Measurements from ENCODE around the gene DSEL.
A peak's percentile ranks its signal among the peaks of the same experiment; 100 is the strongest.

Gene DSEL

GRCh38 chr18:67516539-67517443 lies at the start of gene DSEL:
DSEL (minus strand) TSS chr18:67516720; CDS start chr18:67514608, 2,112 bp downstream.
- DNase-seq (ENCODE audit: low spot score) = peak; percentile 94

GRCh38 chr18:67553437-67553836 lies 36.9 kb upstream of the DSEL start:
- DNase-seq (ENCODE audit: low spot score) = no peak

GRCh38 chr18:67550872-67551520 lies 34.5 kb upstream of the DSEL start:
- peak; percentile 66 for DNase-seq (ENCODE audit: low spot score)

GRCh38 chr18:67549946-67550345 lies 33.4 kb upstream of the DSEL start:
- DNase-seq (ENCODE audit: low spot score) = no peak

GRCh38 chr18:67545681-67546080 lies 29.2 kb upstream of the DSEL start:
- no peak for DNase-seq (ENCODE audit: low spot score)

- DNase-seq (ENCODE audit: low spot score) = no peak
Observed at GRCh38 chr18:67540559-67540958, 24.0 kb upstream of the DSEL start.

- DNase-seq (ENCODE audit: low spot score) = no peak
Observed at GRCh38 chr18:67531929-67532328, 15.4 kb upstream of the DSEL start.

GRCh38 chr18:67525328-67526099 lies 9.0 kb upstream of the DSEL start:
- DNase-seq (ENCODE audit: low spot score) = peak; percentile 96

GRCh38 chr18:67520351-67520921 lies 3.9 kb upstream of the DSEL start:
- DNase-seq (ENCODE audit: low spot score) = no peak

GRCh38 chr18:67519592-67519991 lies 3.1 kb upstream of the DSEL start:
- DNase-seq (ENCODE audit: low spot score) = no peak

- DNase-seq (ENCODE audit: low spot score) = no peak
Observed at GRCh38 chr18:67518566-67518965, 2.0 kb upstream of the DSEL start.

- DNase-seq (ENCODE audit: low spot score) = no peak
Observed at GRCh38 chr18:67517444-67517765, 885 bp upstream of the DSEL start.

GRCh38 chr18:67515942-67516538 lies 480 bp downstream of the DSEL start:
- peak; percentile 90 for DNase-seq (ENCODE audit: low spot score)

- peak; percentile 10 for DNase-seq (ENCODE audit: low spot score)
Observed at GRCh38 chr18:67514901-67515540, 1.5 kb downstream of the DSEL start.

- no peak for DNase-seq (ENCODE audit: low spot score)
Observed at GRCh38 chr18:67514465-67514864, 2.1 kb downstream of the DSEL start.

- DNase-seq (ENCODE audit: low spot score) = peak; percentile 7
Observed at GRCh38 chr18:67513280-67513679, 3.2 kb downstream of the DSEL start.

GRCh38 chr18:67511840-67512239 lies 4.7 kb downstream of the DSEL start:
- DNase-seq (ENCODE audit: low spot score) = no peak

- DNase-seq (ENCODE audit: low spot score) = no peak
Observed at GRCh38 chr18:67510831-67511230, 5.7 kb downstream of the DSEL start.

- no peak for DNase-seq (ENCODE audit: low spot score)
Observed at GRCh38 chr18:67509741-67510391, 6.7 kb downstream of the DSEL start.

- DNase-seq (ENCODE audit: low spot score) = peak; percentile 26
Observed at GRCh38 chr18:67508146-67508545, 8.4 kb downstream of the DSEL start.

GRCh38 chr18:67504739-67505138 lies 11.8 kb downstream of the DSEL start:
- DNase-seq (ENCODE audit: low spot score) = no peak

All from kidney tubule cell (primary cell).